Spleen (tissue), 11 donors: ENCODE data around the gene NFASC. TPM values are rescaled to one million over a fixed set of nuclear protein-coding genes. Genes with fewer than 3 reads are reported as not detected.

Experiments used
- DNase-seq: peaks from one replicate; pipeline ENCODE4 v3.0.0-alpha.2; 2020
- H3K27ac ChIP-seq, 8 donors: fragments of 200-600 bp; sonication (generic) in 7 of 8; 1 replicate in 4 of 8; 2 replicates in 4 of 8; pipeline versions ENCODE4 v1.5.0 to v1.8.0; 2016 to 2021; ENCODE audit warnings: inconsistent platforms in 4 of 8, mild to moderate bottlenecking in 4 of 8, moderate library complexity in 1 of 8
- H3K27me3 ChIP-seq, 7 donors: fragments of 200-600 bp; sonication (generic) in 6 of 7; replicated peaks in 1 of 7; 1 replicate in 4 of 7; 2 replicates in 3 of 7; pipeline versions ENCODE4 v1.5.0 to v1.8.0; 2016 to 2021; ENCODE audit warnings: inconsistent platforms in 3 of 7, mild to moderate bottlenecking in 1 of 7
- H3K36me3 ChIP-seq, 6 donors: fragments of 200-600 bp; sonication (generic) in 5 of 6; 1 replicate in 4 of 6; 2 replicates in 2 of 6; pipeline versions ENCODE4 v1.5.0 to v1.8.0; 2016 to 2021; ENCODE audit warnings: inconsistent platforms in 2 of 6
- H3K4me1 ChIP-seq, 6 donors: fragments of 200-600 bp; sonication (generic) in 5 of 6; 1 replicate in 3 of 6; 2 replicates in 3 of 6; pipeline versions ENCODE4 v1.5.0 to v1.8.0; 2016 to 2021; ENCODE audit warnings: inconsistent platforms in 3 of 6
- H3K4me3 ChIP-seq, 8 donors: fragments of 200-600 bp; sonication (generic) in 7 of 8; 1 replicate in 4 of 8; 2 replicates in 4 of 8; pipeline versions ENCODE4 v1.5.0 to v1.8.0; 2016 to 2021; ENCODE audit warnings: inconsistent platforms in 4 of 8, mild to moderate bottlenecking in 4 of 8, moderate library complexity in 2 of 8
- H3K9me3 ChIP-seq, 8 donors: fragments of 200-600 bp; sonication (generic) in 7 of 8; 1 replicate in 4 of 8; 2 replicates in 4 of 8; pipeline versions ENCODE4 v1.5.0 to v1.8.0; 2016 to 2021; ENCODE audit warnings: inconsistent platforms in 4 of 8
- POLR2A ChIP-seq, 3 donors: fragments of 450-650 bp; IDR thresholded peaks; one replicate each; pipeline ENCODE4 v1.5.1; 2017; ENCODE audit warnings: antibody characterized with exemption in 3 of 3, mild to moderate bottlenecking in 1 of 3
- POLR2AphosphoS5 ChIP-seq, 3 donors: sonication (generic); formaldehyde crosslinking; IDR thresholded peaks; one replicate each; pipeline ENCODE4 v1.5.1; 2017; ENCODE audit warnings: antibody characterized with exemption in 3 of 3
- WGBS, 5 donors: extraction: QIAGEN DNeasy Blood & Tissue Kit in 3 of 5; methylation state at CpG; one replicate each; pipeline versions ENCODE4 v1.1.5 to v1.1.7; 2013 to 2018; 5-methylcytosine and 5-hydroxymethylcytosine counted together
- intact Hi-C: fragments of 100-400 bp; cut with DNase I; formaldehyde crosslinking; loops from one replicate; pipeline ENCODE4 v1.15.0; 2023; ENCODE audit warnings: low total_unique reads
- polyA plus RNA-seq, 3 donors: library from polyadenylated mRNA; stranded (reverse); fragments of 200-250 nt; gene quantifications; one replicate each; pipeline ENCODE4 v1.2.1, GENCODE V29; 2013
- total RNA-seq, 7 donors: library from RNA; depleted of rRNA in 3 of 7; stranded (reverse); fragments of >200 nt in 3 of 7; fragmentation: NEBNext Ultra II Directional in 4 of 7; extraction: Animal tissue kit (Norgen Biotek cat#: 25700) in 4 of 7; gene quantifications; one replicate each; pipeline versions ENCODE4 v1.1.0 to v1.2.1, GENCODE V29; 2016 to 2021
- TF ChIP-seq, protein P1 (sequence below), 11 experiments: fragments of 200-600 bp in 7 of 11; fragments of 450-650 bp in 4 of 11; sonication (generic) in 4 of 11; IDR thresholded peaks in 8 of 11; conservative IDR thresholded peaks in 3 of 11; 1 replicate in 7 of 11; 2 replicates in 4 of 11; pipeline versions ENCODE4 v1.4.0 to v1.8.0; 2016 to 2021; ENCODE audit warnings: antibody characterized with exemption in 11 of 11, inconsistent platforms in 4 of 11, mild to moderate bottlenecking in 1 of 11
- donor health status: healthy with polysubstance abuse.
- donor health status: DM: no; HTN: no; CAD: no; lungs with moderate emphysema.
- donor health status: DM: no; HTN: no; CAD: no.
- donor health status: Bipolar disorder and iron deficiency.
- donor health status: healthy.
- donor health status: DM: no; HTN: no; CAD: no.
- donor health status: DM: yes; HTN: yes; CAD: no.

NFASC gene
- total and polyA plus RNA-seq, 10 donors = 2.8 to 60.3 (median 23.1) TPM

DNA sequence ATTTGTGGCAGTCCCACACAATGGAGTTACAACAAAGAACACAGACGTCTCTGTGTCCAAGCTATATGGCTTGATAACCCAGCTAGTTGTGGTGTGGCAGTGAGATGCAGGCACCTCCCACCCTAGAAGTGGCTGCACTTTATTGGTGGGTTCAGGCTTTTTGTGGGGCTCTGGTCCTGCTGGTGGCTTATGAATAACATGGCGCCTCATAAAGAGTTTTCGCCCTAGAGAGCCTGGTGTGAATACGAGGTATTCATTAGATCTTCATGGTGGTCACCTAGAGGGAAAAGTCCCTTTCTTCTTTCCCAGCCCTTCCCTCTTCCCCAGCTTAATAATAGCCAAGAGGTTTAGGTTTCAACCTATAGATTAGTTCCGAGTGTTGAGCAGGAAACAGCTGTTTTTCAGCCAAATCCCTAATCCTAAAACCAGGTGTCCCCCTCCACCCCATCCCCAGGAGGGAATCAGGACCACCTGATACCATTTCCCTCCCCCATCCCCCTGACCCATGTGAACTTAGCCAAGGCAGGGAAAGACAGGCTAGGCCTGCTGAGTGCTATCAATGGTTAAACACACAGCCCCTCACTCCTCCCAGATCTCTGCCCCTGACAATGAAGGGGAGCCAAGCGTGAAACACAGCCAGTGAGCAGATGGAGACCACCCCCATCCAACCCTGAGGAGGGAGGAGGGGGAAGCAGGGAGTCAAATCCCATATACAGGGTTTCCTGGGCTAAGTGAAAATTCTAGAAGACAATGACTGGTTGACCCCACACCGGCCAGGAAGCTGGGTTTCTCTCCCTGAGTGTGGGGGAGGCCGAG is 58.2 kb downstream of the NFASC start:
- TF ChIP-seq, protein P1, sequence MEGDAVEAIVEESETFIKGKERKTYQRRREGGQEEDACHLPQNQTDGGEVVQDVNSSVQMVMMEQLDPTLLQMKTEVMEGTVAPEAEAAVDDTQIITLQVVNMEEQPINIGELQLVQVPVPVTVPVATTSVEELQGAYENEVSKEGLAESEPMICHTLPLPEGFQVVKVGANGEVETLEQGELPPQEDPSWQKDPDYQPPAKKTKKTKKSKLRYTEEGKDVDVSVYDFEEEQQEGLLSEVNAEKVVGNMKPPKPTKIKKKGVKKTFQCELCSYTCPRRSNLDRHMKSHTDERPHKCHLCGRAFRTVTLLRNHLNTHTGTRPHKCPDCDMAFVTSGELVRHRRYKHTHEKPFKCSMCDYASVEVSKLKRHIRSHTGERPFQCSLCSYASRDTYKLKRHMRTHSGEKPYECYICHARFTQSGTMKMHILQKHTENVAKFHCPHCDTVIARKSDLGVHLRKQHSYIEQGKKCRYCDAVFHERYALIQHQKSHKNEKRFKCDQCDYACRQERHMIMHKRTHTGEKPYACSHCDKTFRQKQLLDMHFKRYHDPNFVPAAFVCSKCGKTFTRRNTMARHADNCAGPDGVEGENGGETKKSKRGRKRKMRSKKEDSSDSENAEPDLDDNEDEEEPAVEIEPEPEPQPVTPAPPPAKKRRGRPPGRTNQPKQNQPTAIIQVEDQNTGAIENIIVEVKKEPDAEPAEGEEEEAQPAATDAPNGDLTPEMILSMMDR (IDR thresholded peaks at IDR 0.05 in 8 of 11, conservative IDR thresholded peaks at IDR 0.05 in 3 of 11) = no peak
- TF ChIP-seq POLR2A (IDR thresholded peaks at IDR 0.05) (no peak), POLR2AphosphoS5 (IDR thresholded peaks at IDR 0.05) (no peak)
- 69 to 80% (median 72%) methylated on average over 8 of the region's 8 CpGs for WGBS, 5 donors
- H3K36me3 ChIP-seq = no peaks in the 10 kb centered on the region
- H3K27me3 ChIP-seq = peaks cover 0 to 49% (median 0%) of the 10 kb centered on the region in 7 donors
- no peak overlapping the region for H3K4me3 ChIP-seq
- H3K4me1 ChIP-seq = peaks cover 0 to 8% (median 0%) of the 10 kb centered on the region in 6 donors
- no peak for DNase-seq
- intact Hi-C loops = no loop called here
- no peak overlapping the region for H3K27ac ChIP-seq
- H3K9me3 ChIP-seq = no peaks in the 10 kb centered on the region

DNA sequence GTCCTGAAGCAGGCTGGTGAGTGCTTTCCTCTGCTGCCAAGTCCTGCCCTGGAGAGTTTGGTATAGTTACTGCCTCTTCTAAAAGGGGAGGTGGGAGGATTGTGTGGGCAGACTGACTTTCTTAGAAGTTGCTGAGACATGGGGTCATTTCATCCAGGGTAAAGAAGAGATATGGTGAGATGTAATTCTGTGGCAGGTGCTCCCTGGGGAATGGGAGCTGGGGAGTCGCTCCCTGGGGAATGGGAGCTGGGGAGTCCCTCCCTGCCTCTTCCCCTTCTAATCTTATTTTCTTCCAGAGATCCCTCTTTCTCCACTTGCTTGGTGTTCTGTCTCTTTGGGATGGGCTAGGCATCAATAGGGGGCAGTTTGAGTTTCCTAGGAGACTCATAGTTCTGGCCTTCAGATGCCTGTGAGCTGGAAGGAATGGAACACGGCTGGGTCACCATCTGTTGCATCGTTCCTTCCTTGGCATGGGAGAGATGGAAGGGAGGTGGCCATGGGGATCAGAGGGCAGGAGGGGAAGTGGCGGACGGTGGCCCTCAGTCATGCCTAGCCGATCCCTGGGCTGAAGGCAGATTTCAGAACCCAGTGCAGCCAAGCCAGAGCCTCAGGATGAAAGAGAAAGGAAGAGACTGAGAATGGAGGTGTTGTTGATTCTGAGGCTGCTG is 59.0 kb downstream of the NFASC start:
- WGBS, 5 donors = 67 to 84% (median 74%) methylated on average over 6 of the region's 6 CpGs

DNA sequence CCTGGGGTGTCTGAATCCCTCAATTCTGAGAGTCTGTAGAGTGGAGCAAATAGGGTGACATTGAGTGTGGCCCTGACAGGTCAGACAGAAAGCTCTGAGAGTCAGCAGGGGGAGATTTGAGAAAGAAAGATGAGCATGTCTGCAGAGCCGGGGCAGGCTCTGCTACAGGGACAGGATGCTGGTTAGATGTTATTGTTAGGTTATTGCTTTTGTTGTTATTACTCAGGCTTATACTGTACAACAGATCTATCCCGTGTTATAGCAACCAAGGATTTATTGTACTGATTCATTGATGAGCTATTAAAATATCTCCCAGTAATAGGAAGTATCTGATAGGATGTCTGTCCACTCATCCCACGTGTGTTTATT is 59.5 kb downstream of the NFASC start:
- no peaks in the 10 kb centered on the region for H3K9me3 ChIP-seq
- TF ChIP-seq POLR2AphosphoS5 (IDR thresholded peaks at IDR 0.05) (no peak), POLR2A (IDR thresholded peaks at IDR 0.05) (no peak)
- TF ChIP-seq, protein P1 (IDR thresholded peaks at IDR 0.05 in 8 of 11, conservative IDR thresholded peaks at IDR 0.05 in 3 of 11) = no peak
- no peak for DNase-seq
- WGBS, 5 donors = 76 to 89% (median 83%) methylated on average over 3 of the region's 3 CpGs
- no peak overlapping the region for H3K27ac ChIP-seq
- H3K36me3 ChIP-seq = no peaks in the 10 kb centered on the region
- H3K4me3 ChIP-seq = no peak overlapping the region
- peaks cover 0 to 49% (median 0%) of the 10 kb centered on the region in 7 donors for H3K27me3 ChIP-seq
- no peaks in the 10 kb centered on the region for H3K4me1 ChIP-seq
- intact Hi-C loops = no loop called here

More for the DNA sequence above, 59.0 kb downstream of the NFASC start:
- Histone ChIP-seq H3K4me3 (no peak overlapping the region), H3K27ac (no peak overlapping the region), H3K9me3 (no peaks in the 10 kb centered on the region), H3K4me1 (peaks cover 0 to under 1% (median 0%) of the 10 kb centered on the region in 6 donors), H3K27me3 (peaks cover 0 to 49% (median 0%) of the 10 kb centered on the region in 7 donors), H3K36me3 (no peaks in the 10 kb centered on the region)
- TF ChIP-seq POLR2AphosphoS5 (IDR thresholded peaks at IDR 0.05) (no peak), POLR2A (IDR thresholded peaks at IDR 0.05) (no peak)
- TF ChIP-seq, protein P1 (IDR thresholded peaks at IDR 0.05 in 8 of 11, conservative IDR thresholded peaks at IDR 0.05 in 3 of 11) = no peak
- no peak for DNase-seq
- intact Hi-C loops = no loop called here

DNA sequence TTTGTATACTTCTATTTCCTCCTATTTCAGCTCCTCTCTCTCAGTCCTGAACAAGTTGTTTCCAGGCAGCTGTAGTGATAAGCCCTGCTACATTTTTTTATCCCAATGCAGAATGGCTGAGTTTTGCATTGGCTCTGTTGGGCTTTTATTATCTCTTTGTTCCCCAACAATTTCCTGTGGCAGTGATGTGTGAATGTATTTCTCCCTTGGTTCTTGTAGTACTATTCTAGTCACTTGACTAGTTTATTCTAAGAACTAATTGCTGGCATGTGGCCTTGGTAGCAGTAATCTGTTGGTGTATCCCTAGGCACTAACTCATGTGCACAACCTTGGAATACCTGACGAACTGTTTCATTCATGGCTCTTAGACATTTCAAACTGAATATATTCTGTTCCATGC is 60.7 kb downstream of the NFASC start:
- no peaks in the 10 kb centered on the region for H3K36me3 ChIP-seq
- no peak for TF ChIP-seq POLR2A (IDR thresholded peaks at IDR 0.05)
- WGBS, 5 donors = 65 to 88% (median 82%) methylated on average over 1 of the region's 1 CpG
- no peaks in the 10 kb centered on the region for H3K9me3 ChIP-seq
- H3K27me3 ChIP-seq = peaks cover 0 to 49% (median 0%) of the 10 kb centered on the region in 7 donors
- DNase-seq = no peak
- no peak overlapping the region for H3K27ac ChIP-seq
- H3K4me3 ChIP-seq = no peak overlapping the region
- no peaks in the 10 kb centered on the region for H3K4me1 ChIP-seq
- intact Hi-C loops = no loop called here
